ENCODE data around the gene MYLK4.

GRCh38 chr6:2680264-2680922, 70.3 kb downstream of the MYLK4 start:
- no peak for TF ChIP-seq CTCF (IDR thresholded peaks at IDR 0.05; ENCODE audit: extremely low read depth in 1 of 2, insufficient read depth in 1 of 2, low read depth in 1 of 2, low read length in 2 of 2)
- no peak for TF ChIP-seq POLR2AphosphoS5 (IDR thresholded peaks at IDR 0.05; ENCODE audit: insufficient read depth, low read depth, low read length)
- TF ChIP-seq JUN (IDR thresholded peaks at IDR 0.05; ENCODE audit: borderline replicate concordance, insufficient read depth, insufficient read length, low read depth): no peak
- TF ChIP-seq POLR2A (IDR thresholded peaks at IDR 0.05; ENCODE audit: low read depth, low read length): no peak
